AG20443 (cell line): ENCODE measurements around the gene CLDN7.

Source experiments
- DNase-seq: peaks from one replicate; pipeline ENCODE4 v3.0.0; 2012; ENCODE audit warnings: low spot score, mixed read lengths

The CLDN7 gene

DNA sequence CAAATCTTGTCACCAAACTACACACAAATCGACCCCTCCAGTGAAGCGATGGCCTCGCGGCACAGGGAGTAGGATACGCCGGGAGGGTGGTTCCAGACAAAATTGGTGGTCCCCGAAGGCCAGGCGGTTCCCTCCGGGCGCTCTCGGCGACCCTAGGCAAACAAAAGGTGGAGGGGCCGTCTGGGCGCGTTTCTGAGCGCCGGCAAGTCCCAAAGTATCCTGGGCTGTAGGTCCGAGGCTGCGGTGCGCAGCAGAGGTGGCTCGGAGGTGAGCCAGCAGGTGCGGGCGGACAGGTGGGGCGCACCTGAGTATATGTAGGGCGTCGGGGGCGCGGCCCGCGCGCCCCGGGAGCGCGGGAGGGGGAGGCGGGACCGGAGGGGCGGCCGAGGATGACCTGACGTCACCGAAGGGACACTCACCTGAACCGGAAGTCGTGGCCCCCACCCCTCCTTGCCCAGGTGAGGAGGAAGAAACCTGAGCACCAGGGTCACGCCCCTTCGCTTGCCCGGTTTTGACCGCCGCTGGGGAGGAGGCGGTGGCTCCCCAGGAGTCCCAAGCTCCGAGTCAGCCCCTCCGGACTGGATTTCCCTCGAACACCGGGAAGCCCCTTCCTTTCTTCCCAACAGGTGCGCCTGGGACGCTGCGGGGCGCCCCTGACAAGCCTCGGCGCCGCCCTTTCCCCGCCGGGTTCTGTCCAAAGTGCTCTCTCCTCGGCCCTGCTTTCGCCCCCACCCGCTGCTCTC lies at the start of gene CLDN7:
Gene CLDN7 (minus strand): TSS at position 287 of the 743 bp plus-strand sequence. CDS start 435 bp downstream, outside the sequence.
- no peak for DNase-seq

DNA sequence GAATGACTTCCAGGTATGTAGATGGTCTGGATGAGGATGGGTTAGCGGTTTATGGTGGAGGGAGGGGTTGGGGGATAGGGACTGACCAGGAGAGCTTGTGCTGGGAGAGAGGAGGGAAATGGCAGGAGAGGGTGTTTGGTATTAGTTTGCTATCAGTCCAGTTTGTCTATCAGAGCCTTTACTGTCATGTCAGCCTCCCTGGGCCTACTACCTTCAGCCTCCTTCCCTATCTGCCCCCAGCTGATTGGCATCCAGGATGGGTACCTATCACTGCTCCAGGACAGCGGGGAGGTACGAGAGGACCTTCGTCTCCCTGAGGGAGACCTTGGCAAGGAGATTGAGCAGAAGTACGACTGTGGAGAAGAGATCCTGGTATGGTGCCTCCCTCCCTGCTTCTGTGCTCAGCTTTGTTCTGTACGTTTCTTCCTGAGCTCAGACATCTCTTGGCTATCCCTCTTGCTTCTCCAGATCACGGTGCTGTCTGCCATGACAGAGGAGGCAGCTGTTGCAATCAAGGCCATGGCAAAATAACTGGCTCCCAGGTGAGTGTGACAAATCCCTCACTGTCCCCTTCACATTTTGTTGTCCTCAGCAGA lies 48.9 kb upstream of the CLDN7 start:
- DNase-seq, result no peak

- no peak for DNase-seq
These were observed 47.4 kb upstream of the CLDN7 start for GRCh38 chr17:7309628-7310027.

- DNase-seq, result peak; percentile 79
These were observed 46.6 kb upstream of the CLDN7 start for GRCh38 chr17:7308625-7309433.

DNA sequence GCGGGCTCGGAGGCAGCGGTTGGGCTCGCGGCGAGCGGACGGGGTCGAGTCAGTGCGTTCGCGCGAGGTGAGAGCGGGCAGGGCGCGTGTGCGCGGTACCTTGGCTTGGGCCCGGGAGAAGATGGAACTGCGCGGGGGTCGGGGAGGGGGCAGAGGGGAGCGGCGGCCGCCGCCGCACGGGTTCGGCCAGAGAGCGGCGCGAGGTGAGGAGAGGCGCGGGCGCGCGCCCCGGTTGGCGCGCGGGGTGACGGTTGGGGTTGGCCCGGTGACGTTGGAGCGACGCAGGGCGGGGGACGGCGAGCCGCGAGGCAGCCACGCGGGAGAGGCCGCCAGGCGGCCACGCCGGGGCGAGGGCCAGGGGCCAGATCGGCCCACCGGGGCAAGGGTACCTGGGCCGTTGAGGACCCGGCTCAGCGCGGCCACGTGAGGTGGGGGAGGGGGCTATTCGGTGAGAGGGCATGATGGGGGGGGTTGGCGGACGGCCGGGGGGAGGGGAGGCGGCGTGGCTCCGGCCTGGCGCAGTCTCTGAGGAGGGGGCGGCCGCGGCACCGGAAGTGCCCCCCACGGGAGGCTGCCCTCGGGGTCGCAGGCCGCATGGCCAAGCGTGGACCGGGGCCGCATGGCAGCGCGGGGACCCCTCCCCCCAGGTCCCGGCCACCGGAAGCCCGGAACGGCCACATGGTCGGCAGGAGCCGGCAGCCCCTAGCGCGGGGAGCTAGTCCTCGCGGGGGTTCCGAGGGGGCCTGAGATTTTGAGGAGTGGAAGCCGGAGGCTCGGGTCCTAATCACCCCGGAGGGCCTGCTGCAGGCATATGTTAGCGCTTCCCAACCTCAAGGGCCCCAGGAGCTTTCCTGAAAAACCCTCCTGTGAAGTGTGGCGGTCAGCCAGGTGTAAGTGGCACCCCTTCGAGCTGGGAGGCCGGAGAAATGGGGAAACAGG lies 45.7 kb upstream of the CLDN7 start:
- DNase-seq, result peak; percentile 57

DNA sequence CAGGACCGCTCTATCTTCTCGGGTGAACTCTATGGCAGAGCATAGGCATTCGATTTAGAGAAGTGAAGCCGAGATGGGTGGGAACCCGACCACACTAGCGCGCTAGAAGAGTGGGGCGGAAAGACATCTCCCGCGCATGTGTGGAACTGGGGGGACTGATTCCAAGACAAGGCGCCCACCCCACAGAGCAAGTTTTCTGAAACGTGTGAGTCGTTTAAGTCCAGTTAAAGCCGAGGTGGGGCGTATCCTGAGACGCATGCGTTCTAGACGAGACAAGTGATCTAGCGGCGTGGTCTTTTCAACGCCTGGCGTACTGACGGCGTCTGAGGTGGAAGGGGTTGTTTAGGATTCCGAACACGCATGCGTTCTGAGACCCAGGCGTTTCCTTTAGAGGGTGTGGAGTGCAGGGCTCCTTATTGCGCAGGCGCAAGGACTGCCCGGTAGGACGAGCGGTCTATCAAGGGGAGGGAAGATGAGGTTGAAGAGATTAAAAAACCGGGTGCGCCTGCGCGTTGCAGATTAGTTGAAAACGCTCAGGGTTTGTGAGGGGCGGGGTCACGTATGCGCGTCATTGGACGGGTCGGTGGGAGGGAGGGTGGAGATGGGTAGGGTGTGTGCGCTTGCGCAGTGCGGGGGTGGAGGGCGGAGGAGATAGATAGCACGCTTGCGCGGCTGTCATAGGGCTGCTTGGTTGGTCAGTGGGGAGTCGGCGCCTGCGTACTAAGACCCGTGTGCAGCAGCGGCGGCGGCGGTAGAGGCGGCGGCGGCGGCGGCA lies 44.8 kb upstream of the CLDN7 start, which contains the start of gene EIF5A:
Gene EIF5A (plus strand): TSS at position 718 of the 775 bp plus-strand sequence. CDS start 2,008 bp downstream, outside the sequence.
- peak; percentile 100 for DNase-seq

DNA sequence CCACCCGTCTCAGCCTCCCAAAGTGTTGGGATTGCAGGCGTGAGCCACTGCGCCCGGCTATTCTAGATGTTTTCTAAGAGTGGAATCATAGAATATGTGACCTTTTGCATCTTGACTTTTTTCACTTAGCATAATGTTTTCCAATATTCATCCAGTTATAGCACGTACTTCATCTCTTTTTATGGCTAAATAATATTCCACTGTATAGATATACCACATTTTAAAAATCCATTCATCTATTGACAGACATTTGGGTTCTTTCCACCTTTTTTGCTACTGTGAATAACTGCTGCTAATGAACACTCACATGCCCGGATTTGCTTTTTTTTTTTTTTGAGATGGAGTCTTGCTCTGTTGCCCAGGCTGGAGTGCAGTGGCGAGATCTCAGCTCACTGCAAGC lies 41.9 kb upstream of the CLDN7 start:
- DNase-seq, result no peak

GRCh38 chr17:7296189-7296861 lies 34.0 kb upstream of the CLDN7 start:
- peak; percentile 93 for DNase-seq

DNA sequence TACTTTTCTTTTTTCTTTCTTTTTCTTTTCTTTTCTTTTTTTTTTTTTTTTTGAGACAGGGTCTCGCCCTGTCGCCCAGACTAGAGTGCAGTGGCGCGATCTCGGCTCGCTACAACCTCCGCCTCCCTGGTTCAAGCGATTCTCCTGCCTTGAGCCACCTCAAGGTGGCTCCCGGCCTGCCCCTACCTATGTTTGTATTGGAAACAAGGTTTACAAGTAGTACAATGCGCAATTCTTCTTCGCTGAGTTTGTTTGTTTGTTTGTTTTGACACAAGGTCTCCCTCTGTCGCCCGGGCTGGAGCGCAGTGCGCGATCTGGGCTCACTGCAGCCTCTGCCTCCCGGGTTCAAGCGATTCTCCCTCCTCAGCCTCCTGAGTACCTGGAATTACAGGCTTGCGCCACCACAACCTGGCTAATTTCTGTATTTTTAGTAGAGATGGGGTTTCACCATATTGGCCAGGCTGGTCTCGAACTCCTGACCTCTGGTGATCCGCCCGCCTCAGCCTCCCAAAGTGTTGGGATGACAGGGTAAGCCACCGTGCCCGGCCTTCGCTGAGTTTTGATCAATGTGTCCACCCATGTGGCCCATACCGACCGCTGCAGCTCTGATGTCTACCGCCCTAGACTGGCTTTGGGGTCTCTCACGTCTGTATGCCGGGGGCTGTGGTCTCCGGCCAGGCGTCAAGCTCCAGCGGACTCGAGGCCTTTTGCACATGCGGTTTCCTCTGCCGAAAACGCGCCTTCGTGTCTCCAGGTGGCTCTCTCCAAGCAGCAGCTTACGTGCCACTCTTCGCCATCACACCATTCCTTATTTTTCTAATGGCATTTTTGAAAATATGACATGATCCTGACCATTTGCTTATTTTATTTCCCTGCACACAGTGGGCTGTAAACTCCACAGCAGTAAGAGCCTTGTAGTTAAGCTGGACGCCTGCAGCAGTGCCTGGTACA lies 33.2 kb upstream of the CLDN7 start:
- DNase-seq, result no peak

DNA sequence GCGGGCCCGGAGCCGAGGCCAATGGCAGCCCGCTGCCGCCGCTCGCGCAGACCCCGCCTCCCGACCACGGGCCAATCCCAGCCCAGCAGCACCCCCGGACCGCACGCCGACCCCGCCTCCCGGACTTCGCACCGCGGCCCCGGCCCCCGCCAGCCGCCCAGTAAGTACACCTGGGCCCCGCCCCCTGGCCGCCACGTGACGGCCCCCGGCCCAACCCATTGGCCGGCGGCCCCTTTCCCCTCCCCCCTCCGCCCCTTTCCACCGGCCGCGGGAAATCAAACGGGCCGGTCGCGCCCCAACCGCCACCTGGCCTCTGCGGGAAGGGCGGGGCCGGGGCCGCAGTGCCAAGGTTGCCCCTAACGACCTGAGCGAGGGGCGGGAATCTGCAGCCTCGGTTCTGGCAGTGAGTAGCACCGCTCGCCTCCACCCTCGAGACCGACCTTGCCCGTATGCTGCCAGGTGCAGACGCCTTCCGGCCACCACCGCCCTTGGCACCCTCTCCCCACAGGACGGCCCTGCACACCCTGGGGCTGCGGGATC lies 32.4 kb upstream of the CLDN7 start, which contains the start of gene YBX2:
Gene YBX2 (minus strand): TSS at position 26 of the 540 bp plus-strand sequence. CDS start 139 bp downstream, outside the sequence.
- DNase-seq, result peak; percentile 63

DNA sequence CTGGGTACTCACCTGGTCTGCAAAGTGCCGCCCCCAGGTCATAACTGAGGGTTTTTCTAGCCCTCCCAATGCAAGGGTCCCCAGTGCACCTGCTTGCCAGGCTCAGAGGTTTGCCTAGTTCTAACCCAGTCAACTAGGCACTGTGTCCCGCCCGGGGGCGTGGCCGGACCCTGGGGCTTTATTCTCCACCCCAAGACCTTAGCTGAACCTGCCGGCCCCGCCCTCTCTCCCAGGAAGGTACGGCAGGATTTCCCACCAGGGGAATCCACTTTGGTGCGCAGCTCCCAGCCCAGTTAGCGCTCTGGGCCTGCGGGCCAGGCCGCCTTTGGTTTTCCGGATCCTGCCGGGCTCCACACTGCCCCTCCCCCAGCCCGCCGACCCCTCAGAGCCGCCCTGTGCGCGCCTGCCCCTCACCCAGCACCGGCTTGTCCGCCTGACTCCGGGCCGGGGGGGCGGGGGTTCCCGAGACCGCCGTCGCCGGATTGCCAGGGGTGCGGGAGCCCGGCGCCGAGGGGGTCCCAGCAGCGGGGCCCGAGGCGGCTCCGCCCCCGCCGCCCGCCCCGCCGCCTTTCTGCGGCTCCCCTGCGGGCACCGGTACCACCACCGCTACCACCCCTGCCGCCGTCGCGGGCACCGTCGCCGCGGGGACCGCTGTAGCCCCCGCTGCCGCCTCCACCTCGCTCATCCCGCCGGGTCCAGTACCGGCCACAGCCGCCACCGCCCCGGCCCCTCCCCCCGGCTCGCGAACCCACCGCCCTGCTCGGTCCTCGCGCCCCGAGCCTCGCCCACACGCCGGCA lies 31.7 kb upstream of the CLDN7 start:
- DNase-seq, result no peak

DNA sequence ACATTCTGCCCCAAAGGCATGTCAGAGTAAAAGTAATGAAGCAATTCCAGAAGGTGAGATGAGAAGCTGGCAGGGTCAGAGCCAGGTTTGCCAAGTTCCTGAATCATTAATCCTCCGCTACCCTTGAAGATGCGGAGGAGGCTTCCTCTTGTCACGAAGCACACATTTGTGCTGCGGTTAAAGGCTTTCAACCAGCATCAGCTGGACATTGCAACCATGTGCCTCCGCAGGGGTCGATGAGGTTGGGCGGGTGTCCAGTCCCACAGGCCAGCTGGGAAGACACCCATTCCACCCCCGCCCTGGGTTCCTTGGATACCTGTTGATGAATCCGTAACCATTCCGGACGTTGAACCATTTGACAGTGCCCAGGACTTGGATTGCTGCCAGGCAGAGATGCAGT lies 30.9 kb upstream of the CLDN7 start:
- DNase-seq, result peak; percentile 6

GRCh38 chr17:7292729-7293128 lies 30.5 kb upstream of the CLDN7 start:
- DNase-seq, result peak; percentile 12

DNA sequence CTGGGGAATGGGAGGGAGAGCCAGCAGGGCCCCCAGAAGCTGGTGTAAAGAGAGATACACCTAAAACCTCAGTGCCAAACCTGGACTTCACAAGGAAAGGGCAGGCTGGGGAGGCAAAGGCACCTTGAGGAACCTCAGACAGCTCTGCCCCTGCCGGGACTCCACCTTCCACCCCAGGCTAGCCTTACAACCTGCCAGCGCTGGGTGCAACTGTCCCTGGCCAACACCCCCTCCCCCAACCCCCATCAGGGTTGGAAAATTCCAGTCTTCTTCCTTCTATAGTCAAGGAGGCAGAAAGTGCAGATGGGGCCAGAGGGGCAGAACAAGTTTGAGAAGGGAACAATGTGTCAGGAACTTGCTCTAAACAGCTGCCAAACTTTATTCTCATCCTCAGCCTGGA lies 29.9 kb upstream of the CLDN7 start:
- peak; percentile 3 for DNase-seq

GRCh38 chr17:7290685-7291084 lies 28.4 kb upstream of the CLDN7 start:
- DNase-seq, result peak; percentile 3

DNA sequence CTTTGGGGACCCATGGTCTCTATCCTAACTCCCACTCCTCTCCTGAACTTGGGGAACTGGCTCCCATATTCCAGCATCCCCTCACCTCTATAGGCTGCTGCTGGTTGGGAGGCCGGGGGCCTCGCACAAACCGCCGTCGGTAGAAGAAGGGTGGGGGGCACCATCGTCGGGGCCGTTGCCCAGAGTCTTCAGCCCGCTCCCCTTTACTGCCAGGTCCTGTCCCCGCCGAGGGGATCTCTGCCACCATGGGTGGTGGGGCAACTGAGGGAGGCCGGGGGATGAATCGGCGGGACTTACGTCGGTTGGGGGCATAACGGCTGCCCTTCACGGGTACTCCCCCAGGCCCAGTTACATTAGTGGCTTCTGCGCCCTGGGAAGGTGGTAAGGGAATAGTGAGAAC lies 27.9 kb upstream of the CLDN7 start:
- DNase-seq, result peak; percentile 3

DNA sequence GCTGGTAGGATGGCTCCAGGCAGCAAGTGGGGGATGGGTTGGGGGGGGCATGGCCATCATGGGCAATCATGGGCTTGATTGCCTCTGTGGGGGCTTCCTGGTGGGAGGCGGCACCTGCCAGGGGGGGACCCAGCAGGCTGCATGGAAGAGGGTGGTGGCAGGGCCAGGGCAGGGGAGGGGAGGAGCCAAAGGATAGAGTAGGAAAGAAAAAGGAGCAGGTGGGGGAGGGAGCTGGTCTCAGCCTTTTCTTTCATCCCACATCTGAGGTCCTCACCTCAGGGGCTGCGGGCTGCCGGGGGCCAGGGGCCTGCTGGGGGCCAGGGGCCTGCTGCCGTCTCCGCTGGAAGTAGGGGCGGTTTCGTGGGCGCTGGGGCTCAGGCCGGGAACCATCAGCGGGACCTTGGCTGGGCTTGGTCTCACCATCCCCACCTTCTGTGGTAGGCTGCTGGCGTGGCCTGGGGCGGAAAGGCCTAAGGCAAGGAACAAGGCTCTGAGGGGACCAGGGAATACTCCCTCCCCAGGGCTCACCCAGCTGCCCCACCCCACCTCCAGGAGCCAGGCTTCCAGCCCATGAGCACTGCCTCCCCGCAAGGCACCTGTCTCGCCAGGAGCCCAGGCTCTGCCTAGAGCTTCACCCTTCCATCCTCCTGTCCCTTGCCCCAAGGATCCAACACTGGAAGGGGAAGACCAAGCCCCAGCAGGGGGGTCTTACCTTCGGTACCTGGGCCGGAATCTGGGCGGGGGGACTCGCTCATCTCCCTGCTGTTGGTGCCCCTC lies 27.2 kb upstream of the CLDN7 start:
- peak; percentile 4 for DNase-seq
